Ovary (tissue), 9 donors: ENCODE data around the gene BICDL1. TPM values are rescaled to one million over a fixed set of nuclear protein-coding genes. Genes with fewer than 3 reads are reported as not detected.

Source experiments
- DNase-seq, 5 donors: peaks; one replicate each; pipeline ENCODE4 v3.0.0-alpha.2; 2019 to 2020
- H3K27ac ChIP-seq, 2 donors: fragments of 200-600 bp; one replicate each; pipeline versions ENCODE4 v1.5.1 to v1.8.0; 2019 to 2022
- H3K27me3 ChIP-seq: fragments of 200-600 bp; one replicate; pipeline ENCODE4 v1.8.0; 2022
- H3K36me3 ChIP-seq: fragments of 200-600 bp; sonication (generic); one replicate; pipeline ENCODE4 v1.5.1; 2019
- H3K4me1 ChIP-seq: one replicate; pipeline ENCODE4 v1.8.1; 2013; ENCODE audit warnings: mild to moderate bottlenecking, moderate library complexity; ENCODE audit not compliant: insufficient read depth
- H3K4me3 ChIP-seq: fragments of 200-600 bp; sonication (generic); one replicate; pipeline ENCODE4 v1.5.1; 2017
- H3K9me3 ChIP-seq, 2 donors: fragments of 200-600 bp in 1 of 2; sonication (generic) in 1 of 2; one replicate each; pipeline versions ENCODE4 v1.5.1 to v1.8.1; 2013 to 2019; ENCODE audit warnings: mild to moderate bottlenecking in 1 of 2, moderate library complexity in 1 of 2
- CTCF ChIP-seq, 3 donors: fragments of 450-650 bp in 2 of 3; fragments of 200-600 bp in 1 of 3; IDR thresholded peaks; one replicate each; pipeline versions ENCODE4 v1.5.1 to v1.8.0; 2016 to 2022; ENCODE audit warnings: antibody characterized with exemption in 3 of 3, mild to moderate bottlenecking in 1 of 3
- EP300 ChIP-seq: sonication (generic); formaldehyde crosslinking; IDR thresholded peaks from one replicate; pipeline ENCODE4 v1.6.1; 2017; ENCODE audit warnings: antibody characterized with exemption
- POLR2A ChIP-seq: fragments of 450-650 bp; IDR thresholded peaks from one replicate; pipeline ENCODE4 v1.6.1; 2017; ENCODE audit warnings: antibody characterized with exemption, mild to moderate bottlenecking, moderate library complexity
- WGBS, 3 donors: extraction: QIAGEN DNeasy Blood & Tissue Kit in 1 of 3; methylation state at CpG; one replicate each; pipeline versions ENCODE4 v1.1.5 to v1.1.7; 2013 to 2017; 5-methylcytosine and 5-hydroxymethylcytosine counted together
- intact Hi-C, 4 donors: fragments of 100-400 bp; cut with DNase I; formaldehyde crosslinking; loops; one replicate each; pipeline versions ENCODE4 v1.11.0 to v1.15.1; 2022 to 2023
- polyA plus RNA-seq, 2 donors: library from polyadenylated mRNA; stranded (reverse); fragments of 200-250 nt in 1 of 2; fragments of 350-450 nt in 1 of 2; fragmentation: Illumina TruSeq in 1 of 2; extraction: RNeasy Lipid Tissue Mini Kit (QIAGEN cat#74804) in 1 of 2; gene quantifications; one replicate each; pipeline ENCODE4 v1.2.3, GENCODE V29; 2013 to 2014
- total RNA-seq, 7 donors: library from RNA; depleted of rRNA in 2 of 7; stranded (reverse); fragments of >200 nt in 2 of 7; fragmentation: NEBNext Ultra II Directional in 3 of 7; extraction: Animal tissue kit (Norgen Biotek cat#: 25700) in 3 of 7; gene quantifications; one replicate each; pipeline versions ENCODE4 v1.1.0 to v1.2.4, GENCODE V29; 2016 to 2023
- donor health status: DM: no; HTN: no; CAD: no; lungs with moderate emphysema.
- donor health status: DM: no; HTN: no; CAD: no.
- donor health status: Bipolar disorder and iron deficiency.
- donor health status: DM: yes; HTN: yes; CAD: no.
- donor health status: DM: no; HTN: no; CAD: no.
- donor health status: DM: yes; HTN: yes; CAD: no.

The BICDL1 gene
- total and polyA plus RNA-seq, 9 donors, result 0.40 to 147 (median 1.7) TPM

GRCh38 chr12:119996417-119996816 lies 7.4 kb downstream of the BICDL1 start:
- intact Hi-C loops, result no loop called here
- Histone ChIP-seq H3K9me3 (no peaks in the 10 kb centered on the region), H3K36me3 (no peaks in the 10 kb centered on the region), H3K4me3 (no peak overlapping the region), H3K27ac (no peak overlapping the region), H3K27me3 (no peaks in the 10 kb centered on the region), H3K4me1 (no peaks in the 10 kb centered on the region)
- 81 to 100% (median 85%) methylated on average over 1 of the region's 1 CpG for WGBS, 3 donors
- no peak for DNase-seq
- no peak for TF ChIP-seq EP300
- no peak for TF ChIP-seq CTCF (IDR thresholded peaks at IDR 0.05)
- TF ChIP-seq POLR2A, result no peak

GRCh38 chr12:119998471-119999245 lies 9.6 kb downstream of the BICDL1 start:
- H3K27ac ChIP-seq, result no peak overlapping the region
- intact Hi-C loops, result no loop called here
- H3K4me3 ChIP-seq, result no peak overlapping the region
- H3K27me3 ChIP-seq, result no peaks in the 10 kb centered on the region
- no peaks in the 10 kb centered on the region for H3K4me1 ChIP-seq
- 75 to 78% (median 78%) methylated on average over 13 of the region's 13 CpGs for WGBS, 3 donors
- H3K36me3 ChIP-seq, result no peaks in the 10 kb centered on the region
- no peaks in the 10 kb centered on the region for H3K9me3 ChIP-seq
- TF ChIP-seq CTCF (IDR thresholded peaks at IDR 0.05) (no peak), EP300 (no peak), POLR2A (no peak)
- no peak for DNase-seq

- H3K36me3 ChIP-seq, result no peaks in the 10 kb centered on the region
- TF ChIP-seq CTCF (IDR thresholded peaks at IDR 0.05) (no peak), EP300 (no peak), POLR2A (no peak)
- intact Hi-C loops, result no loop called here
- no peak overlapping the region for H3K4me3 ChIP-seq
- no peak overlapping the region for H3K27ac ChIP-seq
- DNase-seq, result no peak
- WGBS, 3 donors, result 78 to 85% (median 81%) methylated on average over 3 of the region's 3 CpGs
- H3K9me3 ChIP-seq, result no peaks in the 10 kb centered on the region
- H3K4me1 ChIP-seq, result no peaks in the 10 kb centered on the region
- no peaks in the 10 kb centered on the region for H3K27me3 ChIP-seq
These were observed 11.5 kb downstream of the BICDL1 start for GRCh38 chr12:120000556-120000955.

- Histone ChIP-seq H3K9me3 (no peaks in the 10 kb centered on the region), H3K27ac (no peak overlapping the region), H3K4me1 (no peaks in the 10 kb centered on the region), H3K27me3 (no peaks in the 10 kb centered on the region), H3K36me3 (no peaks in the 10 kb centered on the region), H3K4me3 (no peak overlapping the region)
- no peak for DNase-seq
- 41 to 74% (median 60%) methylated on average over 3 of the region's 3 CpGs for WGBS, 3 donors
- no peak for TF ChIP-seq EP300
- TF ChIP-seq POLR2A, result no peak
- TF ChIP-seq CTCF (IDR thresholded peaks at IDR 0.05), result no peak
- intact Hi-C loops, result no loop called here
These were observed 17.4 kb downstream of the BICDL1 start for GRCh38 chr12:120006258-120006975.
